ENCODE data around the gene HOOK1.

GRCh38 chr1:59767119-59767518 is 47.6 kb upstream of the HOOK1 start:
- TF ChIP-seq TCF12 (IDR thresholded peaks at IDR 0.05) (no peak), TCF12 (CRISPR knock-in tag; IDR thresholded peaks at IDR 0.05) (no peak), CTCF (CRISPR knock-in tag; IDR thresholded peaks at IDR 0.05) (no peak)

Measured in HepG2 (cell line).